Raji (cell line): ENCODE results near the gene TLE3.

ENCODE experiments used
- POLR2A ChIP-seq: IDR thresholded peaks from 2 replicates; pipeline ENCODE4 v1.6.1; 2011; ENCODE audit warnings: low read depth, low read length, control low read depth; ENCODE audit not compliant: insufficient read depth

Gene TLE3

GRCh38 chr15:70013656-70014313 is 83.9 kb downstream of the TLE3 start:
- TF ChIP-seq POLR2A, result no peak

GRCh38 chr15:70012895-70013294 is 84.8 kb downstream of the TLE3 start:
- TF ChIP-seq POLR2A, result no peak

DNA sequence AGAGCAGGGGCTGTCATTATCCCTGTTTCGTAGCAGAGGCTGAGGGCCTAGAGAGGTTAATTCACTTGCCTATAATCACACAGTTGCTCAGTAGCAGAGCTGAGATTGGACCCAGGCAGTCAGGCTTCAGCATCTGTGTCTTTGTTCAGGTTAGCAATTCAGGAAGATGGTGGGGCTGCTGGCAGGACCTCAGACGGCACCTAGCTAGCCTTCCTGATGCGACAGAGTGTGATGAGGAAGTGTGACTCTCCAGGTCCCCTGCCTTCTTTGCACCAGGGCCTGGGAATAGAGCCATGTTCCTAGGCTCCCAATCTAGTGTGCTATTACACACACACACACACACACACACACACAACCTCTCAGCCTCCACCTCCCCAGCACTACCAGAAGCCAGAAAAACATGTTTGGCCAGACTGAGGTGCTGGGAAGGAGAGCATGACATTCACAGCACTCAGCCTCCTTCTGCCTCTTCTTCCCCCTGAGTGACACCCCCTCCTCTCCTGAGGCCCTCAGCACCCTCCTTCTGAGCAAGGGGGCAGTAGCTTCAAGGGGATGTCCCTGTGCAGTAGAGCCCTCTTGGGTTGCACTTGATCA is 88.9 kb downstream of the TLE3 start:
- TF ChIP-seq POLR2A, result no peak

DNA sequence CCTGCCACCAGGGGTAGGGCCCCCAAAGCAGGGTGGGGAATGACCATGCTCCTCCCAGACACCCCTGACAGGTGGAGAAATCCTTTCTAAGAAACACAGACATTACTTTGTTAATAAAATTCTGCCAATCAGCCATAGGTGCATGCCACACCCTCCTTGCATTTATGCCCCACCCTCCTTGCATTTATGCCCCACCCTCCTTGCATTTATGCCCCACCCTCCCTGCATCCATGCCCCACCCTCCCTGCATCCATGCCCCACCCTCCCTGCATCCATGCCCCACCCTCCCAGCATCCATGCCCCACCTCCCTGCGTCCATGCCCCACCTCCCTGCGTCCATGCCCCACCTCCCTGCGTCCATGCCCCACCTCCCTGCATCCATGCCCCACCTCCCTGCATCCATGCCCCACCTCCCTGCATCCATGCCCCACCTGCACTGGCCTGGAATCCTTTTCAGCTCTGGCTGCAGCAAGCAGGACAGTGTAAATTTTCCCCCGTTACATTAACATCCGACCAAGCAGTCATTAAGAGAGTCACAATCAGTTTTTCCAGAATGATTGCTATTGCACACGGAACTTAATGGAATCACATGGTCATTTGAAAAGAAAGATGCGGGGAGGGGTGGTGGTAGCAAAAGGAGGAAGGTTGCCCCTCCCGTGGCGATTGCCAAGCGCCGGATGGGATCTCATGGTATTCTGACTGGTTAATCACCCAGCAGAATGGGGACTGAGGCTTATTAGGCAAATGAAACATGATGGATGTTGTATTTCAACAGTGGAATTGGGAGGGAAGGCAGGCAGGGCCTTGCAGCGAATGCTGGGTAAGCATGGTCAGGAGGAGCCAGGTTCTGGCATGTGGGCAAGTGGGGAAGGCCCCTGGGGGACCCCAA is 91.2 kb downstream of the TLE3 start:
- TF ChIP-seq POLR2A, result no peak

DNA sequence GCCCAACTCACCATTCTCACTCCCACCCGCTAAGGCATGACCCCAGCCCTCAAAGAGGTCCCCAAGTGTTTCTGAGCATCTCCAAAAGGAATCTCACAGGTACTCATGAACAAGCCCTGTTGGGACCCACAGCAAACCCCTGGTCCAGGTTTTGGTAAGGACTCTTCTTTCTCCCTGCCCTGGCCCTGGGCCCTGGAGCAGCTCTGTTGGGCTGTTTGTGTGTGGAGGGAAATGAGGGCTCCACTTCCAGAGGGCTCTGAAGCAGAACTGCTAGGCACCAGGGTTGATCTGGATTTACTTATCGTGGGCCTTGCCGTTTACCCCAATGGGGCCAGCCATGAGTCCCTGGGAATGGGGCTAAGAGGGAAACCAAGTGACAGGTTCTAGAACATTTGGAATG is 92.9 kb downstream of the TLE3 start:
- no peak for TF ChIP-seq POLR2A

DNA sequence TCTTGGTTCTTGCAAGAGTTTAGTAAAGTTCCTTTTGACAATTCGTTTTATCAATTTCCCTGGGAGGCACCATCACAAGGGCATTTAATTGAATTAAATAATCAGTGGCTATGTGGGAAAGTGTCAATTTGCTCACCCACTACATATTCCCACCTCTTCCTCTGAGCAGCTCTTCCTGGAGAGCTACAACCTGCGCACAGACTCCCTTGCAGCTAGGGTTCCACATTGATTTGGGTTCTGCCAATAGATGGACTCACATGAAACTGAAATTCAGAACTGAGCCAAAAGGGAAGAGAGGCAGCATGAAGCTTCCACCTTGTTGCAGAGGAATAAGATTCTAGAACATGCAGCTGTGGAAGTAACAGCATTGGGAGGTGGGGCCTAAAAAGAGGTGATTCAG is 94.8 kb downstream of the TLE3 start:
- no peak for TF ChIP-seq POLR2A

- no peak for TF ChIP-seq POLR2A
These were observed 95.9 kb downstream of the TLE3 start for GRCh38 chr15:70001859-70002258.

DNA sequence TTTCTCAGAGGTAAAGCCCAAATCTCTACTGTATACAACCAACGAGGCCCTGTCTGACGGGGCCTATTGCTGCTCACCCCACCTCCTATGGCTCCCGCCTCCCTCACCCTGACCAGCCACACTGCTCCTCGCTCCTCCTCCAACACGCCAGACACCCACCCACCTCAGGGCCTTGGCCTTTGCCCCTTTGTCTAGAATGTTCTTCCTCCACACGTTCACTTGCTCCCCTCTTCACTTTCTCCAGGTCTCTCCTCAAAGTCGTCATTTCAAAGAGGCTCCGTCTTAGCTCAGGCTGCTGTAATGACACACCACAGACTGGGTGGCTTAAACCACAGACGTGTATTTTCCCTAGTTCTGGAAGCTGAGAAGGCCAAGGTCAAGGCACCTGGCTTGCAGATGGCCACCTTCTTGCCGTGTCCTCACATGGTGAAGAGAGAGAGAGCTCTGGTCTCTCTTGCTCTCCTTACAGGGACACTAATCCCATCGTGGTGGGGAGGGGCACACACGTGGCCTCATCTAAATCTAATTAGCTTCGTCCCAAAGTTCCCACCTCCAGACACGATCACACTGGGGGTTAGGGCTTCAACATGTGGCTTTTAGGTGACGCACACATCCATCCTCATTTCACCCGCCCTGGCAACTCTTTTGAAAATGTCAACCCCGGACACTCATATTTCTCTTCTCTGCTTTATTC is 98.2 kb downstream of the TLE3 start:
- TF ChIP-seq POLR2A, result no peak

DNA sequence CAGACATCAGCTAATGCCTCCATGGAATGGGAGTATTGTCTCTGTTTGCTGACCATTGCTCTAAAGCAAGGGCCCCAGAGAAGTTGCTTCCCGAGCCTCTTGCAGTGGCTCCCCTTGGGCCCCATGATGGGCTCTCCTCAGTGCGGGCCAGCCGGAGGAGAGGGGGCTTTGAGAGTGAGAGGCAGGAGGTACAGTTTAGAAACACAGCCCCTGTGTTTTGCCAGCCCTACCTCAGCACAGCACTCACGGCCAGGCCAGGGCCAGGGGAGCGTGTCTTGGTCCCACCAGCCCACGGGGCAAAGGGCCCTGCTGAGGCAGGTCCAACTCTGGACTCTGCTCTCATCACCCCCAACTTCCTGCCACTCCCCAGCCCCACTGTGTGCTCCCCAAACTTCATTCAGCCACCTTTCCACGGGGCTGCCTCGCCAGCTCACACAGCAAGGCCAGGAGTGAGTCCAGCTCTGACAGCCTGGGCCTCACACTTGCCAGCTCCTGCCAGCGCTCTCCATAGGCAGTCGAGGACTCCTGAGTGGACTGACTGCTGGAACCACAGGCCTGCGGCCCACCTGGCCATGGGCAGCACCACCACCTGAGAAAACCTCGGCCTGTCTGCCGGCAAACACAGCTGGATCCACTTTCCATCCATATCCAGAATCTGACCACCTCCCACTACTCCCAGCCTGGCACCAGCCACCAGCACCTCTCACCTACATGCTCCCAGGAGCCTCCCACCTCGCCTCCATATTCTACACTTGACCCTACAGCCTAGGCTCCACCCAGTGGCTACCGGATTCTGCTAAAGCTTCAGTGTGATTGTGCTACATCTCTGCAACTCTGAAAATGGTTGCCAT is 99.0 kb downstream of the TLE3 start:
- no peak for TF ChIP-seq POLR2A

- TF ChIP-seq POLR2A, result no peak
These were observed 99.9 kb downstream of the TLE3 start for GRCh38 chr15:69997813-69998212.
